ENCODE measurements around the gene BCL2L13. TPM values are rescaled to one million over a fixed set of nuclear protein-coding genes. Genes with fewer than 3 reads are reported as not detected.
"Not testable (repeated sequence)": the region's sequence is repeated elsewhere in the genome, so short reads cannot be mapped to it uniquely, and the experiment has no call there.

Gene BCL2L13
- total RNA-seq, 1 donor from 2014 or later = 60.1 TPM

DNA sequence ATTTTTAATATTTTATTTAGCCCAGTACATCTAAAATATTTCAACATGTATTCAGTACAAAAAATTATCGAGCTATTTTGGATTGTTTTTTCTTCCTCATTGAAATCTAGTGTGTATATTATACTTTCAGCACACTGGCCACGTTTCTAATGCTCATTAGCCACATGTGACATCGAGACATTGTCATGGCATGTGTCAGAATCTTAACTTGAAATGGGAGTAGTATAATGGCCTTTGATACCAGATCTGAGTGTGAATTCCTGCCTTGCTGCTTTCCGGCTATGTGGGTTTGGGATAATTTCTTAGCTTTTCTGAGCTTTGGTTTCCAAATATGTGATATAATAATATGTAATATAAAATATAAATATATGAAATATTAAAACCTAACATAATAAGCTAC lies 54.3 kb downstream of the BCL2L13 start:
- TF ChIP-seq, protein P1, sequence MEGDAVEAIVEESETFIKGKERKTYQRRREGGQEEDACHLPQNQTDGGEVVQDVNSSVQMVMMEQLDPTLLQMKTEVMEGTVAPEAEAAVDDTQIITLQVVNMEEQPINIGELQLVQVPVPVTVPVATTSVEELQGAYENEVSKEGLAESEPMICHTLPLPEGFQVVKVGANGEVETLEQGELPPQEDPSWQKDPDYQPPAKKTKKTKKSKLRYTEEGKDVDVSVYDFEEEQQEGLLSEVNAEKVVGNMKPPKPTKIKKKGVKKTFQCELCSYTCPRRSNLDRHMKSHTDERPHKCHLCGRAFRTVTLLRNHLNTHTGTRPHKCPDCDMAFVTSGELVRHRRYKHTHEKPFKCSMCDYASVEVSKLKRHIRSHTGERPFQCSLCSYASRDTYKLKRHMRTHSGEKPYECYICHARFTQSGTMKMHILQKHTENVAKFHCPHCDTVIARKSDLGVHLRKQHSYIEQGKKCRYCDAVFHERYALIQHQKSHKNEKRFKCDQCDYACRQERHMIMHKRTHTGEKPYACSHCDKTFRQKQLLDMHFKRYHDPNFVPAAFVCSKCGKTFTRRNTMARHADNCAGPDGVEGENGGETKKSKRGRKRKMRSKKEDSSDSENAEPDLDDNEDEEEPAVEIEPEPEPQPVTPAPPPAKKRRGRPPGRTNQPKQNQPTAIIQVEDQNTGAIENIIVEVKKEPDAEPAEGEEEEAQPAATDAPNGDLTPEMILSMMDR (IDR thresholded peaks at IDR 0.05) = no peak
- no peaks in the 10 kb centered on the region for H3K27me3 Mint-ChIP-seq (ENCODE audit: unreplicated experiment)
- no peak overlapping the region for H3K4me3 Mint-ChIP-seq (ENCODE audit: unreplicated experiment)
- H3K4me1 Mint-ChIP-seq (ENCODE audit: unreplicated experiment) = no peaks in the 10 kb centered on the region
- DNase-seq (ENCODE audit: extremely low spot score, unreplicated experiment) = no peak
- peaks cover 7% of the 10 kb centered on the region for H3K36me3 Mint-ChIP-seq (ENCODE audit: unreplicated experiment)
- H3K9me3 Mint-ChIP-seq (ENCODE audit: unreplicated experiment) = no peaks in the 10 kb centered on the region
- no peak overlapping the region for H3K27ac Mint-ChIP-seq (ENCODE audit: unreplicated experiment)

DNA sequence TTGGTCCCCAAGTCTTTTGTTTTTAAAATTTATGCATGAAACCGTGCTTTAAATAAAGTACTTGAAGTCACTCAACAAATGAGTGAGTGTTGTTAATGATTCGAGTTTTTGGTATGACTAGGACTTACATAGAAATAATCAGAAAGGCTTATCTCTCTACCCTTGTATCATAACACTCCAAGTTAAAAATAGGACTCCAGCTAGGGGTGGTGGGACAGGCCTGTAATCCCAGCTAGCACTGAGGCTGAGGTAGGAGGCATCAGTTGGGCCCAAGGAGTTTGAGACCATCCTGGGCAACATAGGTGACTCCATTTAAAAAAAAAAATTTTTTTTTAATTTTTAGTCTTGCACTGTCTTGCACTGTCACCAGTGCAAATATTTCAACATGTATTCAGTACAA lies 55.6 kb downstream of the BCL2L13 start:
- H3K4me3 Mint-ChIP-seq (ENCODE audit: unreplicated experiment) = no peak overlapping the region
- H3K27me3 Mint-ChIP-seq (ENCODE audit: unreplicated experiment) = no peaks in the 10 kb centered on the region
- TF ChIP-seq, protein P1 (IDR thresholded peaks at IDR 0.05) = no peak
- H3K27ac Mint-ChIP-seq (ENCODE audit: unreplicated experiment) = no peak overlapping the region
- H3K36me3 Mint-ChIP-seq (ENCODE audit: unreplicated experiment) = peaks cover 10% of the 10 kb centered on the region
- no peak for DNase-seq (ENCODE audit: extremely low spot score, unreplicated experiment)
- H3K9me3 Mint-ChIP-seq (ENCODE audit: unreplicated experiment) = no peaks in the 10 kb centered on the region
- no peaks in the 10 kb centered on the region for H3K4me1 Mint-ChIP-seq (ENCODE audit: unreplicated experiment)

DNA sequence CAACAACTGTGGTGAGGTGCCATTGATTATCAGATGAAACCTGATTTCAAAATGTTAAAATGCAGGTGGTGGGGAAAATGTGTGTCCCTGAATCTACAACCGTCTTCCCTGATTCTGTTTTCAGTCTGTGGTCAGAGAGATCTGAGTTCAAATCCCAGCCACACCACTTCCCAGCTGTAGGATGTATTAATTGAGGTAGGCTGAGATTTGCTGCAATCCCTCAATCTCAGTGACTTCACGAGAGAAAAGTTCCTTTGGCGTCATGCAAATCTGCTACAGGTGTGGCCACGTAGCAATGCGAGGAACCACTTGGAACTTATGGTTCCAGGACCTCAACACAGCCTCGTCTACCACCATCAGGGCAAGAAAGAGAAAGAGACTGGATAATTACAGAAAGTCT lies 56.2 kb downstream of the BCL2L13 start:
- no peaks in the 10 kb centered on the region for H3K9me3 Mint-ChIP-seq (ENCODE audit: unreplicated experiment)
- TF ChIP-seq, protein P1 (IDR thresholded peaks at IDR 0.05) = no peak
- no peak for DNase-seq (ENCODE audit: extremely low spot score, unreplicated experiment)
- peaks cover 11% of the 10 kb centered on the region for H3K36me3 Mint-ChIP-seq (ENCODE audit: unreplicated experiment)
- H3K4me3 Mint-ChIP-seq (ENCODE audit: unreplicated experiment) = no peak overlapping the region
- peaks cover under 1% of the 10 kb centered on the region for H3K4me1 Mint-ChIP-seq (ENCODE audit: unreplicated experiment)
- H3K27ac Mint-ChIP-seq (ENCODE audit: unreplicated experiment) = no peak overlapping the region
- H3K27me3 Mint-ChIP-seq (ENCODE audit: unreplicated experiment) = no peaks in the 10 kb centered on the region

DNA sequence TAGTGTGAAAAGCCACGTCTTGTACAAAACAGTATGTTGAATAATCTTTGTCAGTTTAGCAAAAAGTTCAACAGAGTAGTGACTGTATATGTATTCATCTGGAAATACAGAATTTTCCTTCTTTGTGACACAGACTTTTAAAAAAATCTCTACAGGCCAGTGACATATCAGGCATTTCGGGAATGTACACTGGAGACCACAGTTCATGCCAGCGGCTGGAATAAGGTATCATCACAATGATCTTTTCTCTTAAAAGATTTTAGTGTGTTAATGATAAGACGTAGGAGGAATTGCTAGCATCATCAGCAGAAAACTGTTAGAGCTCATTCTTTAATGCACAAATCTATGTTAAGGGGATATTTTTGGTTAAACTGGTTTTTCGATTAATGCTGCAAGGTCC lies 57.4 kb downstream of the BCL2L13 start:
- H3K9me3 Mint-ChIP-seq (ENCODE audit: unreplicated experiment) = no peaks in the 10 kb centered on the region
- TF ChIP-seq, protein P1 (IDR thresholded peaks at IDR 0.05) = no peak
- H3K27ac Mint-ChIP-seq (ENCODE audit: unreplicated experiment) = no peak overlapping the region
- no peaks in the 10 kb centered on the region for H3K27me3 Mint-ChIP-seq (ENCODE audit: unreplicated experiment)
- no peak for DNase-seq (ENCODE audit: extremely low spot score, unreplicated experiment)
- no peak overlapping the region for H3K4me3 Mint-ChIP-seq (ENCODE audit: unreplicated experiment)
- peaks cover 11% of the 10 kb centered on the region for H3K36me3 Mint-ChIP-seq (ENCODE audit: unreplicated experiment)
- peaks cover 13% of the 10 kb centered on the region for H3K4me1 Mint-ChIP-seq (ENCODE audit: unreplicated experiment)

DNA sequence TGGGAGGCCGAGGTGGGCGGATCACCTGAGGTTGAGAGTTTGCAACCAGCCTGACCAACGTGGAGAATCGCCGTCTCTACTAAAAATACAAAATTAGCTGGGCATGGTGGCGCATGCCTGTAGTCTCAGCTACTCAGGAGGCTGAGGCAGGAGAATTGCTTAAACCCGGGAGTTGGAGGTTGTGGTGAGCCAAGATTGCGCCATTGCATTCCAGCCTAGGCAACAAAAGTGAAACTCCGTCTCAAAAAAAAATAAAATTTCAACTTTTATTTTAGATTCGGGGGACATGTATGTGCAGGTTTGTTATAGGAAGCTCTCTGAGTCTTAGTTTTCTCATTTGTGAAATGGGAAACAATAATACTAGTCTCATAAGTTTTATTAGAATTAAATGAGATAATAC lies 58.6 kb downstream of the BCL2L13 start:
- H3K9me3 Mint-ChIP-seq (ENCODE audit: unreplicated experiment); H3K27me3 Mint-ChIP-seq (ENCODE audit: unreplicated experiment); H3K4me3 Mint-ChIP-seq (ENCODE audit: unreplicated experiment); DNase-seq (ENCODE audit: extremely low spot score, unreplicated experiment); H3K36me3 Mint-ChIP-seq (ENCODE audit: unreplicated experiment); H3K27ac Mint-ChIP-seq (ENCODE audit: unreplicated experiment): not testable (repeated sequence)
- H3K4me1 Mint-ChIP-seq (ENCODE audit: unreplicated experiment) = peaks cover 13% of the 10 kb centered on the region

DNA sequence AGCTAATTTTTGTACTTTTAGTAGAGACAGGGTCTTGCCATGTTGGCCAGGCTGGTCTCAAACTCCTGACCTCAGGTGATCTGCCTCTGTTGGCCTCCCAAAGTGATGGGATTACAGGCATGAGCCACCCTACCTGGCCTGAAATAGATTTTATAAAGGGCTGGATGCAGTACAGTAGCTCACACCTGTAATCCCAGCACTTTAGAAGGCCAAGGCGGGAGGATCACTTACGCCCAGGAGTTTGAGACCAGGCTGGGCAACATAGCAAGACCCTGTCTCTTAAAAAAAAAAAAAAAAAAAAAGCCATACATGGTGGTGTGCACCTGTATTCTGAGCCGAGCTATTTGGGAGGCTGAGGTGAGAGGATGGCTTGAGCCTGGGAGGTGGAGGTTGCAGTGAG lies 59.7 kb downstream of the BCL2L13 start:
- peaks cover 13% of the 10 kb centered on the region for H3K4me1 Mint-ChIP-seq (ENCODE audit: unreplicated experiment)
- H3K9me3 Mint-ChIP-seq (ENCODE audit: unreplicated experiment); H3K27me3 Mint-ChIP-seq (ENCODE audit: unreplicated experiment); H3K4me3 Mint-ChIP-seq (ENCODE audit: unreplicated experiment); DNase-seq (ENCODE audit: extremely low spot score, unreplicated experiment); H3K27ac Mint-ChIP-seq (ENCODE audit: unreplicated experiment); H3K36me3 Mint-ChIP-seq (ENCODE audit: unreplicated experiment): not testable (repeated sequence)

Measured in osteocyte (in vitro differentiated cells).